ENCODE data around the gene ABCA4.

DNA sequence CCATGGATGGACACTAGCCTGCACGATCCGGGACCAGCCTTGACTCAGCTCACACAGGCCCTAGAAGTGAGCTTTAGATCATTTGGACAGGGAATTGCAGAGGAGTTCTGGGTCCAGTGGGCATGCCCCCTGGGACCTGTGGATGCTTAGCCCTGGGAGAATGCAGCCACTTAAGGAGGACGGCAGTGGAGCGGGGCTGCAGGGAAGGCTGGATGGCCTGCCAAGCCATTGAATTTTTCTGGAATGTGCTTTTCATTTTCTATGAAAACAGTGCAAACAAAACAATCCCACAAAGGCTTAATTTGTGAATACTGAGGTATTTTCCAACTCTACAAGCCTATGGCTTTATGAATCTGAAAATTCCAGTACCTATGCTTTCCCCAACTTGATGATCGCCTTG, 131.3 kb downstream of the ABCA4 start:
- TF ChIP-seq, protein P1, sequence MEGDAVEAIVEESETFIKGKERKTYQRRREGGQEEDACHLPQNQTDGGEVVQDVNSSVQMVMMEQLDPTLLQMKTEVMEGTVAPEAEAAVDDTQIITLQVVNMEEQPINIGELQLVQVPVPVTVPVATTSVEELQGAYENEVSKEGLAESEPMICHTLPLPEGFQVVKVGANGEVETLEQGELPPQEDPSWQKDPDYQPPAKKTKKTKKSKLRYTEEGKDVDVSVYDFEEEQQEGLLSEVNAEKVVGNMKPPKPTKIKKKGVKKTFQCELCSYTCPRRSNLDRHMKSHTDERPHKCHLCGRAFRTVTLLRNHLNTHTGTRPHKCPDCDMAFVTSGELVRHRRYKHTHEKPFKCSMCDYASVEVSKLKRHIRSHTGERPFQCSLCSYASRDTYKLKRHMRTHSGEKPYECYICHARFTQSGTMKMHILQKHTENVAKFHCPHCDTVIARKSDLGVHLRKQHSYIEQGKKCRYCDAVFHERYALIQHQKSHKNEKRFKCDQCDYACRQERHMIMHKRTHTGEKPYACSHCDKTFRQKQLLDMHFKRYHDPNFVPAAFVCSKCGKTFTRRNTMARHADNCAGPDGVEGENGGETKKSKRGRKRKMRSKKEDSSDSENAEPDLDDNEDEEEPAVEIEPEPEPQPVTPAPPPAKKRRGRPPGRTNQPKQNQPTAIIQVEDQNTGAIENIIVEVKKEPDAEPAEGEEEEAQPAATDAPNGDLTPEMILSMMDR (IDR thresholded peaks at IDR 0.05; ENCODE audit: extremely low read depth in 1 of 2, insufficient read depth in 1 of 2, low read depth in 1 of 2, low read length in 2 of 2), result no peak
- TF ChIP-seq POLR2A (IDR thresholded peaks at IDR 0.05; ENCODE audit: low read depth, low read length), result no peak
- TF ChIP-seq EZH2 (IDR thresholded peaks at IDR 0.05; ENCODE audit: borderline replicate concordance, low read depth, low read length, severe bottlenecking), result no peak
- TF ChIP-seq JUN (IDR thresholded peaks at IDR 0.05; ENCODE audit: borderline replicate concordance, insufficient read depth, insufficient read length, low read depth), result no peak
- TF ChIP-seq MYC (IDR thresholded peaks at IDR 0.05; ENCODE audit: low read depth, low read length), result no peak
- TF ChIP-seq, protein P2, sequence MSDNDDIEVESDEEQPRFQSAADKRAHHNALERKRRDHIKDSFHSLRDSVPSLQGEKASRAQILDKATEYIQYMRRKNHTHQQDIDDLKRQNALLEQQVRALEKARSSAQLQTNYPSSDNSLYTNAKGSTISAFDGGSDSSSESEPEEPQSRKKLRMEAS (IDR thresholded peaks at IDR 0.05; ENCODE audit: insufficient read depth, insufficient read length), result no peak

Data from endothelial cell of umbilical vein (primary cell).